ENCODE results near the gene SUFU.
A peak's percentile ranks its signal among the peaks of the same experiment; 100 is the strongest.

Gene SUFU

GRCh38 chr10:102620591-102621442, 117.0 kb downstream of the SUFU start:
- no peak for DNase-seq

- DNase-seq, result no peak
Measured at GRCh38 chr10:102621443-102622325, 117.9 kb downstream of the SUFU start.

DNA sequence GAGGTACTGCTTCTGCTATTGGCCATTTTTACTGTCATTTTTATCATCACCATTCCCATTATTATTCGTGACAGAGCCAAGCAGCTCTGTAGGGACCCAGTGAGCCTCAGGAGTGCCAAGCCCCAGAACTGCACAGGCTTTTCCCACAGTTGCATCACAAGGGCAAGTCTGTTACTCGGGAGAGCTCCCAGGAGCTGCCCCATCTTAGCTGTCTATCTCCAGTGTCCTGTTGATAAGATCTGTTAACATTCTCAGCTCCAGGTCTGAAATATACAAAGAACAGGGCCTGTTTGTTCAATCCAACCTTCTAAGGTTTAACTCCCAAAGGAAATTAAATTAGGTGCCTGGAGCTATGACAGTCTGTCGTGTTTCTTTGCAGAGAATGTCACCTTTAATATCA, 120.3 kb downstream of the SUFU start:
- DNase-seq, result no peak

- DNase-seq, result no peak
Measured at GRCh38 chr10:102624751-102625645, 121.2 kb downstream of the SUFU start.

- no peak for DNase-seq
Measured at GRCh38 chr10:102626026-102626685, 122.4 kb downstream of the SUFU start.

DNA sequence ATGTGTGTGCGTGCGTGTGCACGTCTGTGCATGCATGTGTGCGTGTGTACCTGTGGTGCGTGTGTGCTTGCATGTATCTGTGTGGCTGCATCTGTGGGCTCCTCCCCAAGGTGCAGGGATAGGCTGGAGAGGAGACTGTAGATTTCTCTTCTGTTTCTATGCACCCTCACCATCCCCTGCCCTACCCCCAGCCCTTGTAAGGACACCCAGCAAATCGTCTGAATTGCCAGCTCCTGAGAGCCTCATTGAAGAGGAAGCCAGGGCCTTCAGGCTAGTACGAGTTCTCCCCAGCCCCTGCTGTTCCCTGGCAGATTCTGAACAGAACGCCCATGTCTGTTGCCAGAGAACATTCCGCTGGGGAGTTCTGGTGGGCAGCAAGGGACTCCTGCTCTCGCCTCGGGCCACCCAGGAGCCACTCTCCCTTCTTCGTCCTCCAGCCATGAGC, 123.5 kb downstream of the SUFU start:
- DNase-seq, result no peak

GRCh38 chr10:102627736-102628293, 124.0 kb downstream of the SUFU start:
- DNase-seq, result peak; percentile 80

GRCh38 chr10:102628451-102628911, 124.7 kb downstream of the SUFU start:
- DNase-seq, result peak; percentile 45

- peak; percentile 97 for DNase-seq
Measured at GRCh38 chr10:102629661-102630614, 126.2 kb downstream of the SUFU start.

GRCh38 chr10:102630663-102631062, 126.9 kb downstream of the SUFU start:
- DNase-seq, result no peak

DNA sequence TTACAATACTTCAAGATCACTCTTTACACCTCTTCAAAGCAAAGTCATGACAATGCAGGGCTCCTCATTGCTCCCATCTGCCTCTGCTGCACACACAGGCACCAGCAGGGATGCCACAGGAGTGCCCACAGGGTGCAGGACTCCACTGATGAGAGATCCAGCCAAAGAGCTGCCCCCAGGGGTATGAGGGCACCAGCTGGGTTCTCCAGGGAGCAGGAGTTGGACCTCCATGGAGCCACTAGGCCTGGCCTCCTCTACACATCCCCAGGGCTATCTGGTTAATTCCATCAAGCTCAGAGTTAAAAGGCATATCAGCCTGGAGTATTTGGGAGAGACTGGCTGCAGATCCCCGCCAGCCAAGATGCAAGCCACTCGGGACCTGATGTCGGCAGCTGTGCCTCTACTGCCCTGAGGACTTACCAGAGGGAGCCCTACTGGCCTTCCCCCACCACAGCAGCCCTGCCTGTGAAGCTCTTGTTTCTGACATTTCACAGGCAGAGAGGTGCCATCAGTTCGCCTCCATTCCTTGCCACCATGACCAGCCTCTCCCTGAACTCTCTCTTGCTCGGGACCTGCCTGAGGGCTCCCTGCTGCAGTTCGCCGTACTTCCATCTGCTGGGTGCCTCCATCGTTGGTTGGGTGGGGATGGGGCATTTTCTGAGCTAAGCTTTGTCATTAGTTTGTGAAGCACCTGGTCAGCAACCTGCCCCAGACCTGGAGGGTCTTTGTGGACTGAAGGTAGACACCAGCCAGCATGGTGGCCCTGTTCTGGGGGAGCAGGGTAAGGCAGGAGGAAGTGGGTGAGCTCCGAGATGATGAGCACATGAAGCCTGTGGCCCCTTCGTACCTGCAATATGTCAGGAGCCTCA, 128.0 kb downstream of the SUFU start:
- DNase-seq, result no peak

DNA sequence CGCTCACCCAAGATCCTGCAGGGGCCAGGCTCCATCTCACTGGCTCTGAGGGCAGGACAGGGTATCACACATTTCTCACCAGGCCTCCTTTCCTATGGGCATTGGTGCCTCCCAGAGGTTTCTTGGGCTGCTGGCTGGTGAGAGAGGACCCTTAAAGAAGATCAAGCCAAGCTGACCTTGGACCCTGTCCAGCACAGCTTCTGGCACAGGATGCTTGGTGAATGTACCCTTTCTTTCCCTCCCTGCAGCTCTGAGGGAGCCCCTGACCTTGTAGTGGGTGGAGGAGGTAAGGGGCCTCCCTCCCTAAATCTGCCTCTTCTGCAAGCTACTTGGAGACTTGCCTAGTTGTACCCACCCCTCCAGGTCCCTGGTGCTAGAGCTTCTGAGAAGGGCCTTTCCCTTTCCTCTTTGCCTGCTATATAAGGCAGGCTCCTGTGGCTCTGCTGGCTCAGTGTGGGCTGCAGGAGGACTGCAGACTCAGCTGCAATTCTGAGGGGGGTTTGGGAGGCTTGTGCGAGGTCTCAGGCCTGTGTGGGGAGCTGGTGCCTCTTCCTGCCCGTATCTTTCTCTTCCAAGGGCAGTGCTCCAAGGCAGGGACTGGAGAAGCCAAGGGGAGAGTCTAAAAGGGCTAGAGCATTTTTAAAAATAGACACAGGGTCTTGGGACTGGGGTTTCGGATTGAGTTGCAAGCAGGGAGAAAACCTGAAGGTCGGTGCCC, 128.8 kb downstream of the SUFU start:
- DNase-seq, result peak; percentile 42

DNA sequence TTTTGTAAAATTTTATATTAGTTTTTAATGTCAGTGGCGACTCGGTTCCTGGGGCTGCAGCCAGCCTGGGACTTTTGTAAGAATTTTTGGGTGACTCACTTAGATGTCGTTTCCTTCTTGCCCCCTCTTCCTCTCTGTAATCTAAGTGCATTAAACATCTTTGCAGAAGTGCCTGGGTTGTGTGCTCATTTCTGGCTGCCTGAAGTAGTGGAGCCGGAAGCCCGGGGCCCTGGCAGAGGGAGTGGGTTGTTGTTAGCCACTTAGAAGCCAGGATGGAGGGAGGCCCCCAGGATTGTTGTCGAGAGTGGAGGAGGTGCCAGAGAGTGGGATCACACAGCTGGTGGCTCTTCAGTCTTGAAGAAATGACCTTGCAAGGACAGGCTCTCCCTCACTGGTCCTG, 129.5 kb downstream of the SUFU start:
- peak; percentile 80 for DNase-seq

- no peak for DNase-seq
Measured at GRCh38 chr10:102633848-102634247, 130.1 kb downstream of the SUFU start.

DNA sequence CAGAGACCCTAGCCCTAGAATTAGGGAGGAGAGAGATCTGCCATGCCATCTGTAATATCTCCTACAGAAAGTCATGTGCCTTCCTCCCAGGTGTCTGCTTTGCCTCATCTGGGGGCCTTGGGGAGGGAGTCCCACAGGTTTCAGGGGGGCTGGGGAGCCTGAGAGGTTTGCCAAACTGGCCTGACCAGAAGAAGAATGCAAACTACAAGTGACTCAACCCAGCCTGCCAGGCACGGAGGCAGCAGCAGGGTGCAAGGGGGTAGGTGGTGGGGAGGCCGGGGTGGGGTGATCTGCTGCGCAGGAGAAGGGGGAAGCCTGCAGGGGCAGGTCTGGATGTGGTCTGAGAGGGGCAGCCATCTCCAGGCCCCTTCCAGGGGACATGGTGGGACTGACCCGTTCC, 130.9 kb downstream of the SUFU start:
- no peak for DNase-seq

DNA sequence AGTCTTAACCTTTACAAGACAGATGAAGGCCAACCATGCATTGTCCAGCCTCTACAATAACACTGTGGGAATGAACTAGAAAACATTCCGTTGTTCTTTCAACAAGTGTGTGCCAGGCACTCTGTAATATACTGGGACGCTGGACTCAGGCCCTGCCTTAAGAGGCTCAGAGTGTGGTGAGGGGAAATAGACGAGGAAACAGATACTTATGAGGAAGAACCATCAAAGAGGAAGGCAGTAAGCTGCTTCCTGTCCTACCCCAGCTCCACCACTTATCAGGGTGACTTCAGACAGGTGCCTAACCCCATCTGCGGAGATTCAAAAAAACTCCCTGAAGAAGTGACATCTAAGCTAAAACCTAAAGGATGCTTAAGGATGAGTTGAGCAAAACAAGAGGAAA, 131.6 kb downstream of the SUFU start:
- DNase-seq, result no peak

- DNase-seq, result no peak
Measured at GRCh38 chr10:102639537-102639936, 135.8 kb downstream of the SUFU start.

DNA sequence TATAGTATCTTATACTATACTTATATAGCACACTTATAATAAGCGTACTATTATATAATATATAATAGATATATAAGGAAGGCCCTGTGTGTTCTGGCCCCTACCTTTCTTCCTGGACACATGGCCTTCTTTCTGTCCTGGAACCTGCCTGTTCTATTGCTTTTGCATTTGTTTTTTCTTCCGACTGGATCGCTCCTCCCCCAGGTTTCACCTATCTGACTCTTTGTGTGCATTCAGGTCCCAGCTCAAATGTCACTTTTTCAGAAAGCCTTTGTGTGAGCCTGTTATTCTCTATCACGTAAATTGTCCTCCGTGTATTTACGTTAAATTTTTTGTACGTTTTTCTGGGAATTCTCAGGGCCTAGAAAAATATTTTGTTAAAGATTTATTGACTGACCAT, 137.6 kb downstream of the SUFU start:
- DNase-seq, result no peak
